ENCODE measurements around the gene NIFK.
"Not testable (repeated sequence)": the region's sequence is repeated elsewhere in the genome, so short reads cannot be mapped to it uniquely, and the experiment has no call there.

The NIFK gene

DNA sequence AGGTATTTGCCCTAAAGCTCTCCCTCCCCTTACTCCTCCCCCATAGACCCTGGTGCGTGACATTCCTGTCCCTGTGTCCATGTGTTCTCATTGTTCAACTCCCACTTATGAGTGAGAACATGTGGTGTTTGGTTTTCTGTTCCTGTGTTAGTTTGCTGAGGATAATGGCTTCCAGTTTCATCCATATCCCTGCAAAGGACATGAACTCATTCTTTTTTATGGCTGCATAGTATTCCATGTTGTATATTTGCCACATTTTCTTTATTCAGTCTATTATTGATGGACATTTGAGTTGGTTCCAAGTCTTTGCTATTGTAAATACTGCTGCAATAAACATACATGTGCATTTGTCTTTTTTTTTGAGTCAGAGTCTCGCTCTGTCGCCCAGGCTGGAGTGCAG lies 46.1 kb downstream of the NIFK start:
- not testable (repeated sequence) for DNase-seq

GRCh38 chr2:121690095-121690494 lies 46.6 kb downstream of the NIFK start:
- no peak for DNase-seq

GRCh38 chr2:121689356-121689755 lies 47.3 kb downstream of the NIFK start:
- no peak for DNase-seq

- DNase-seq = no peak
Observed at GRCh38 chr2:121688820-121689219, 47.9 kb downstream of the NIFK start.

- DNase-seq = no peak
Observed at GRCh38 chr2:121686902-121687301, 49.8 kb downstream of the NIFK start.

GRCh38 chr2:121686218-121686617 lies 50.5 kb downstream of the NIFK start:
- no peak for DNase-seq

- DNase-seq = no peak
Observed at GRCh38 chr2:121682396-121683298, 54.0 kb downstream of the NIFK start.

GRCh38 chr2:121677855-121678254 lies 58.8 kb downstream of the NIFK start:
- no peak for DNase-seq
